Activated CD8-positive, alpha-beta memory T cell treated with anti-CD3 and anti-CD28 coated beads for 24 hours (primary cell): ENCODE data around the gene SCAMP3.
"Not testable (repeated sequence)": the region's sequence is repeated elsewhere in the genome, so short reads cannot be mapped to it uniquely, and the experiment has no call there.

Experiments used
- DNase-seq: peaks from one replicate; pipeline ENCODE4 v3.0.0-alpha.2; 2020

Gene SCAMP3

DNA sequence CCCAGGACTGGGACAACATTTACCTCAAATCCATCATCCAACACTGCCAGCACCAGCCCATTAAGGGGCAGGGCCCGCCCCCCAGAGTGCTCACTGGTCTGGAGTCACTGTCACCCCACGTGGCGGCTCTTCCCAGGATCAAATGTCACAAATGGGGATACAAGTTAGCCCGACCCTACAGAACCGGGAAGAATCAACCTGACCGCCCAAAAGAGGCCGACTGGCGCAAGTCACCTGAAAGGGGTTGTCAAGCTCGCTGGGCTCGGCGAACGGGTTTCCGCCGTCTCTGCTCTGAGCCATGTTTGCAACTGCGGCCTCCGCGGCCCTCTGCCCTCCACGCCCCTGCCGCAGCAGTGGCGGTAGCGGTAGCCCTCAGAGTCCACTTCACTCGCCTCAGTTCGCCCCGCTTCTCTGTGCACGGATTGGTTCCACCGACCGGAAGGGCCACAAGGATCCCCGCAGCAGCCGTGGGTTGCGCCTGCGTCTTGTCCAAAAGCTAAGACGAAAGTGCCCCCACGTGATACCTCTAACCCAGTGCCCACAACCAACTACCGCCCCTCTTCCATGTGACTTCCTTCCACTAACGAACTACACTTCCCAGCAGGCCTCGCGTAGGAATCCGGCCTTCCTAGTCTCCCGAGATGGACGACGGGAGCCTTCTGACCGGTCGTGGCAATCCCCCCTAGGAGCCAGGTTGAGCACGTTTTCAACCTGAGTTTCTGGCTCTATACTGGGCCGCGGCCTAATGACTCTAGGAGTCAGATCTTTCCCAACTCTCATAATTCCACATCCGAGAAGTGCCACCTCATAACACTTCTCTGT is at the start of gene SCAMP3:
Gene SCAMP3 (minus strand): TSS at position 509 of the 822 bp plus-strand sequence. CDS start 209 bp downstream, at position 300.
- DNase-seq = peak; percentile 93

DNA sequence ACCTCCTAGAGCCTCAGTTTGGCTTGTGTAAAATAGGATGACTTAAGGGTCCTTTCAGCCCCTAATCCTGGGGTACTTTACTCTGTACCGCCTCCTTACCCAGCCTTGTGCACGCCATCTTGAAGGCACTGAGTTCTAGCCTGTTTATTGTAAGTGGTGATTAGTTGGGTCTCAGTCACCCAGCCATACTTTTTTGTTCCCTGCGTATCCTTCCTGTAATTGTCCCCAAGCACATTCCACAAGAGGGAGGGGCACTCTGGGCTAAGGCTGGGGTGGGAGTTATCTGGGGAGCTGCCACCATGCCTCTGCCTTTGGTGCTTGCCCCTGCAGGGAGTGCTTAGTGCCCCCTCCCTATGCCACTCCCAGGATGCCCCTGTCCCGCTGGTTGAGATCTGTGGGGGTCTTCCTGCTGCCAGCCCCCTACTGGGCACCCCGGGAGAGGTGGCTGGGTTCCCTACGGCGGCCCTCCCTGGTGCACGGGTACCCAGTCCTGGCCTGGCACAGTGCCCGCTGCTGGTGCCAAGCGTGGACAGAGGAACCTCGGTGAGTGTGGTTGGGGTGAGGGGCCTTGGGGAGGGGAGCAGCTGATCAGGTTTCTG is 47.4 kb upstream of the SCAMP3 start:
- DNase-seq = no peak

DNA sequence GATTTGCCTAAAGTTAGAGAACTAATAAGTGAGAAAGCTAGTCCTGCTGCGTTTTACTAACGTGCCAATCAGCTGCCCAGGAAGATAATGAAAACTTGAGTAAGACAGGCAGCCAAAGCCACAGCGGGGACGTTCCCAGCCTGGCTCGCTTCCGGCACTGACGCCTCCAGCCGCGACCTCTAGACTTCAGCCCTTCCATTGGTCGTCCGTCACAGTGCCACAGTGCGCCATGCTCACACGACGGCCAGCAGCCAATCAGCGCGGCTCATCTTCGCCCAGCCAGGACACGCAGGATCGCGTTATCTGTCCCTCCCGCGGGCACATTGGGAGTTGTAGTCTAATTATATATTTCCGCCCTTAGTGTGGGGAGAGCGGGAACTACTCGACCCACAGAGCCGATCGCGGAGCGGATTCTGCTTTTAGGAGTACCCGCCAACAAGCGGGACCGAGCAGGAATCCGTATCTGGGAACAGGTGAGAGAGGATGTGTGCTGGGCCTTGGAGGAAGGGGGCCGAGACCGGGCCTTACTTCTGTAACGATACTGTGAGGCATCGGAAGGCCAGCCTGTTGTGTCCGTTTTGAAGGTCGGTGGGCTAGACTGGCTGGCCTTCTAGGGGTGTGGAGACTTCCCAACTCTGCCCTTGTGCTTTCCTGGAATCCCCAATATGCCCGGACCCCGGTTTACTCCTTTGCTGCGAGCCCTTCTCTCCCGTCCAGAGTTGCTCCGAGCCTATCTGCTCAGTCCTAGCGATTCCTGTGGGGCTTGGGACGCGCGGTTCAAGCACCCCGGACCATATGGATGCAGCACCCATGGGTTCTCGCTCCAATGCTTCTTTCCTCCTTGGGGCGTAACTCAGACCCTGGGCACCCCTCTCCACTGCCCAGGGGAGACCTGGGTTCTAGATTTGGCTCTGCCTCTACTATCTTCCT is 46.6 kb upstream of the SCAMP3 start, which contains the start of gene FDPS:
Gene FDPS (plus strand): TSS at position 374 of the 930 bp plus-strand sequence. CDS start 924 bp downstream, outside the sequence.
- peak; percentile 95 for DNase-seq

DNA sequence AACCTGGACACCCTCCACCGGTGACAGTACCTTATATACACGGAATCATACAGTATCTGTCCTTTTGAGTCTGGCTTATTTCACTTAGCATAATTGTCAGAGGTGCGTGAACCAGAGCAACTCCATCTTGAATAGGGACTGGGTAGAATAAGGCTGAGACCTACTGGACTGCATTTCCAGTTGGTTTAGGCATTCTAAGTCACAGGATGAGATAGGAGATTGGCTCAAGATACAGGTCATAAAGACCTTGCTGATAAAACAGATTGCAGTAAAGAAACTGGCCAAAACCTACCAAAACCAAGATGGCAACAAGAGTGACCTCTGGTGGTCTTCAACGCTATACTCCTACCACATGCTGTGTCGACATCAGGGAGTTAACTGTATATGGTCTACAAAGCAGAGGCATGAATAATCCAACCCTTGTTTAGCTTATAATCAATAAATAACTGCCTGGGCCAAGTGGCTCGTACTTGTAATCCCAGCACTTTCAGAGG is 45.1 kb upstream of the SCAMP3 start:
- DNase-seq = no peak

DNA sequence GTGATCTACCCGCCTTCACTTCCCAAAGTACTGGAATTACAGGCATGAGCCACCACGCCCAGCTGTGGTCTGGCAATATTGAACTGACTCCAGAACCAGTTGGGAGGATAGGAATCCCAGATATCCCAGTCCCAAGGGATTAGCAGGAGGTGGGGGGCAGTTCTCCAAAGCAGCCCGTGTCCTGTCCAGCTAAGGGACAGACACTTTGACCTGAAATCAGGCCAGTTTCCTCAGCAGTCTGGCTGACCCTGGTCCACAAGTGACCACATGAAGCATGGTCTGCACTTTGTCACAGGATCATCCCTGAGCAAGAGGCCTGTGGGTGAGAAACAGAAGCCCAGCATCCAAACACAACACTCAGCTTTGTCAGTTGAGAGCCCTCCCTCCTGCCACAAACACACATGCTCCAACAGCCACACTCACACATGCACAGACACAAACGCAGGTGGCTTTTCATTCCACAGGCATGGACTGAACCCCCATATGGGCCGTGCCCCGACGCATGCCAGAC is 43.8 kb upstream of the SCAMP3 start:
- DNase-seq = no peak

DNA sequence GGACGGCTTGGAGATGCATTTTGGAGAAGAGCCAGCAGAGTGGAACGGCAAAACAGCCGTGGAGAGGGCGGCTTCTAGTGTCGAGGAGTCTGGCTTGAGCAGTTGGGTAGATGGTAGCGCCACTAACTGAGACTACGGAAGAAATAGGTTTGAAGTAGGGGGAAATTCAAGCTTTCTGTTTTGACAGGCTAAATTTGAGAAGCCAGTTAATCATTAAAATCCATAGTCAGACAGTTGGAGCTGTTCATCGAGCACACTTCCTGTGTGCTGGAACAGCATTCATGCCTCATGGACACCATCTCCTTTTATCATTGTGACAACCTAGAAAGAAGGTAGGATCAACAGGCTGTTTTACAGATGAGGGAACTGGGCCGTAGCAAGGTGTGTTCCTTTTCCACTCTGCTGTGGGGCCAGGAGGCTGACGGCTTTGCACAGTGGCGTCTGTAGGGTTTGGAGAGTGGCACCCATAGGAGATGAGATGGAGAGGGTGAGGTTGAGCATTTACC is 42.5 kb upstream of the SCAMP3 start:
- no peak for DNase-seq

DNA sequence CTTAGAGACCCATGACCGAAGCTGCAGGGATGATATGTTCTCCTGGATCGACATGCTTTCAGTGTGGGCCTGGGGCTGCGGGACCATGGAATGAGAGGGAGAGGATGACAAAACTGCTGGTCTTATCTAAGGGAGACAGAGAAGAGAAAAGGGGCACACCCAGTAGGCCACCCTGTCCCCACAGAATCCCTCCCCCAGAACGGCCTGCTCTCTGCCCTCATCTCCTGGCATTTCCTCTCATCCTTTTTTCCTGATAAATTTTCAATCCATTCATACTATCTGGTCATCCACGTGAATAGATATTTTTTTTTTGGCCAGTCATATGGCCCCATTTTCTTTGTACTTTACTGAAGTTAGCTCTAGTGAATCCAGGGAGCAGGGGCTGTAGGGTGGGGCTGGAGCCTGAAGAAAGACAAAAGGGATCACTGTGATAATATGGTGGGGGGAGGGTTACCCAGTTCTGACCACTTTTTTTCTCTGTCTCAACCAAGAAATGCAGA is 39.2 kb upstream of the SCAMP3 start, which contains the start of gene PKLR:
Gene PKLR (minus strand): TSS at position 97 of the 500 bp plus-strand sequence. CDS start 43 bp downstream, at position 54.
- DNase-seq = no peak

DNA sequence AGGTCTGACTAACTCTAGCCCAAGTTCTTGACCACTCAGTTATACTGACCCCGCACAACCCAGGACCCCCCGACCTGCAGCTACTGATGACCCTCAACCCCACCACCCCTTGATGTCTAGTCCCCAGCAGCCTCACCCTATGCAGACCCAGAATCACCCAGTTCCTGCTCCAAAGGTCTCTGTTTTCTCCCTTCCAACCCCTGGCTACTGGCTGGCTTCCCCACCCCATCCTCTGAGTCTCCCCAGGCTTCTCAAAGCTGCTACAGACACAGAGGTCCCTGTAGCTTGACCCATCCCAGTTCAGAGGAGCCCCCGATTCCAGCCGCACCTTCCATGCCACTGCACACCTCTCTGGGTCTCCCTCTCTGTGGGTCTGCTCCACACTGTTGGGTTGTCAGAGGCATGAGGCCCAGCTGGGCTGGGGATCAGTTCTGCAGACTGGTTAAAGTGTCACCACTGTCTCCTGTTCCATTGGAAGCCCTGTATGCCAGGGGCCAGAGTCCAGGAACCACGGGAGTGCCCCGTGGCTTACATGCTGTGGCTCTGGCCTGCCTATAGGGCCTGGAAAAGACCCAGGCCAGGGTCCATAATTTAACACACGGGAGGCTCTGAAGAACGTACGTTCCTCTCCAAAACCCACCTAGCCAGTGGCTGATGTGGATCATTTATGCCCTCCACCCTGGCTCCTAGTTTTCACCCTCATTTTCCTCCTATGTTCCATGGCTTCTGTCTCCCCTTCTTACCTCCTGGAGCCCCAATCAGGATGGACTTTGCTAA is 38.6 kb upstream of the SCAMP3 start:
- no peak for DNase-seq

DNA sequence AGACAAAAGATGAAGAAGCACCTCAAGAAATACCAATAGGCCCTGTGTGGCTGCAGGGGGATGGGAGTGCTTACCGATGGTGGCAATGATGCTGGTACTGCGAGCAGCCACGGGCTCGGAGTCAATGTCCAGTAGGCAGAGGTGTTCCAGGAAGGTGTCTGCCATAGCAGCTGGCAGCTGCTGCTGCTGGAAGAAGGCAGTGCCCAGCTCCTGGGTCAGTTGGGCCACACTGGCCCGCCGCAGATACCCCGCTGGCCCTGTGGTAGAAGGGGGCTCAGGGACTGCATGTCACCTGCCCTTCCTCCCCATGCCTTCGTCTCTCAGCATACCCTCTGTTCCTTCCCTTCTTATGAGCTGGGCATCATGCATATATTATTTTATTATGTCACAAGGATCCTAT is 37.9 kb upstream of the SCAMP3 start:
- no peak for DNase-seq

DNA sequence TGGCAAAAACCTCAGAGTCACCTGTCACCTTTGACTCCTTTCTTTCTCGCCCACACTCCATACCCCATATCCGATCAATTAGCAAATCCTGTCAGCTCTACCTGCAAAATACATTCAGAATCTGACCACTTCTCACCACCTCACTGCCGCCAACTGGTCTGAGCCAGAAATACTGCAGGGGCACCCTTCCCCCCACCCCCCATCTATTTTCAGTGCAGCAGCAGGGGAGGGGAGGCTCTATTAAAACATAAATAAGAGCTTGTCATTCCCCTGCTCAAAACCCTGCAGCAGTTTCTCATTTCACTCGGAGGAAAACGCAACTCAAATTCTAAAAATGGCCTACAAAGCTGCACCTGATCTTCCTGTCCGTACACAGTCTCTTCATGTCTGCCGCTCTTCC is 35.2 kb upstream of the SCAMP3 start:
- DNase-seq = no peak

DNA sequence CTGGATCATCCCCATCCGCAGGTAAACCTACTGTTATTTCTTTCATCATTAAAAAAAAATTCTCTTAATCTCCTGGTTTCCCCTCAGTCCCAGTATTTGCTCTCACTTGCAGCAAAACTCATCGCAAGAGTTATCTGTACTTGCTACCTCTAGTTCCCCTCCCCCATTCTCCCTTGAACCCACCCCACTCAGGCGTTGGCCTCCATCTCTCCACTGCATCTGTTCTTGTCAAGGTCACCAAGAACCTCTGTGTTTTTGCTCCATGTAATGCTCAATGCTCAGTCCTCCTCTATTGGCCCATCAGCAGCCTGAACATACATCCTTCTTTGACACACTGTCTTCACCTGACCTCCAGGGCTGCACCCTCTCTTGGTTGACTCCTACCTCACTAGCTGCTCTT is 34.5 kb upstream of the SCAMP3 start:
- no peak for DNase-seq

DNA sequence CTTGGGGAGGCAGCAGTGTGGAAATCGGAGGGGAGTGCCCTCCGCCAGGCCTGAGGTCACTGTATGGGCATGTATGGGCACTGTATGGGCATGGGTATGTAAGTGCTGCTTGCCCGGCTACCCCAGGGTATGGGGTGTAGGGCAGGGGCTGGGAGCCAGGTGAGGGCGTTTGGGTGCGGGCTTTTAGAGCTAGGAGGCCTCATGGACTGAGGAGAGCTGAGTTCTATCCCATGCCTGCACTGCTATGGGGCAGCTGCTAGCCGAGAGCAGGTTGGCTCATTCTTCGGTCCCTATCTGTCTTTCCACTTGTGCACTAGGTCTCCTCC is 33.7 kb upstream of the SCAMP3 start:
- DNase-seq = no peak

DNA sequence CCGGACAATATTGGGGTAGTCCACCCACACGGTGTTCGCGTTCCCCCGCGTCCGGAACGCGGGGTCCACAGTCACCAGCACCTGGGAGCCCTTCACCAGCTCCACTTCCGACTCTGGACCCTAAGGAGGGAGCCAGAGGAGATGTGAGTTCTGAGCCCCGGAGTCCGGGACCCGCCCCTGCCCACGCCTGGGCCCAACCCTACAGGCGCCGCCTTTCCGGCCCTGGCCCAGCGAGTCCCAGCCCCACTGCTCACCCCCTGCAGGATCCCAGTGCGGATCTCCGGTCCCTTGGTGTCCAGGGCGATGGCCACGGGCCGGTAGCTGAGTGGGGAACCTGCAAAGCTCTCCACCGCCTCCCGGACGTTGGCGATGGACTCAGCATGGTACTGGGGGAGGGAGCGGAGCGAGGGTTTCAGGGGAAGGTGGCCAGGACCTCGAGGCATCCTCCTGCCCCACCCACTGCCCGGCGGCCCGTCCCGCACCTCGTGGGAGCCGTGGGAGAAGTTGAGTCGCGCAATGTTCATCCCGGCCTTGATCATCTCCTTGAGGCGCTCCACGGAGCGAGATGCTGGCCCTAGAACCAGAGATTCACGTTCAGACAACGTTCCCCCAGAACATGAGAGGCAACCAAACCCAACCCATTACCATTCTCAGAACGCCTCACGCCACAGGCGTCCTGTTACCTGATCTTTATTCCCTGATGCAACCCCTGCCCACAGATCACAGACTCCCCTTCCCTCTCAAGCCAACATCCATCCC is 33.2 kb upstream of the SCAMP3 start:
- no peak for DNase-seq

DNA sequence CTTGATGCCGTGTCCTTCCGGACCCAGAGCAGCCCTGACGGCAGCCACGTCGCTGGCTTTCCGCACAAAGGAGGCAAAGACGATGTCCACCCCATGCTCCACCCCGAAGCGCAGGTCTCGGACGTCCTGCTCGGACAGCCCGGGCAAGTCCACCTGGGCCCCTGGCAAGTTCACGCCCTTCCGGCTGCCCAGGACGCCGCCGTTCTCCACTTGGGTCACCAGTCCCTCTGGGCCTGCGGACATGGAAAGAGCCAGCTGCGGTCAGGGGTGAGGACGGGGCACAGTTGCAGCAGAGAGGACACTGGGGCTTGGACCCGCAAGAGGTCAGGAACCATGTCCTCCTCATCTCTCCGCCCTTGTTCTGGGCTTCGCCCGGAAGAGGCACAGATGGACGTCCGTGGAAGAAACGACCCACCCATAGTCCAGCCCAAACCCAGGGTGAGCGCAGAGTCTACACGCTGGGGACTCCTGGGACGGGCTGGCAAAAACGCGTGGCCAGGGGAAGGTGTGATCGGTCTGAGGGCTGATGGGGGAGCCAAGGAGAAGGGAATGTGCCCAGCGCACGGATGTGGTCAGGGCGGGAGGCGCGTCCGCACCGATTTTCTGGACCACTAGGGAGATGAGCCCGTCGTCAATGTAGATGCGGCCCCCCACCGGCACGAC is 32.5 kb upstream of the SCAMP3 start:
- no peak for DNase-seq

DNA sequence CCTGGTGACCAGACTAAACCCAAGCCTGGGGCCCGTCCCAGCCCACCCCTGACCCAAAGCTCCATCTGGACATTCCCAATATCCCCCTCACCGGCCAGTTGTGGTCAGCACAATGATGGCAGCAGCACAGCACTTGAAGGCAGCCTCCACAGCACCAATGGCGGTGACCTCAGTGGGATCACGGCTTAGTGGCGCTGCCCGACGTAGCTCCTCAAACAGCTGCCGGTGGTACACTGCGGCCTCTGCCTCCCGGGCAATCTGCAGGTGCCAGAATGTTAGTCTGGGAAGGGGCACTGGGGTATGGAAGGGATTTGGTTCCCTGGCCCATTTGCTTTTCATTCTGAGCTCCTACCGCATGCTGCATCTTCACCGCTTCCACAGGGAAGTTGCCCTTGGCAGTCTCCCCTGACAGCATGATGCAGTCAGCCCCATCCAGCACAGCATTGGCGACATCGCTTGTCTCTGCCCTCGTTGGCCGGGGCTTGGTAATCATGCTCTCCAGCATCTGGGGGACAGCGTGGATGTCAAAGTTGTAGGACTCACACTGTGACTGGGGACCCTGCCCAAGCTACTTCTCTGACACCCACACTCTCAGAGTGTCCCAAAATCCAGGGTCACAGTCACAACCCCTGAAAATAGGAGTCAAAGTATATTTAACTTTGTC is 31.1 kb upstream of the SCAMP3 start:
- DNase-seq = no peak

DNA sequence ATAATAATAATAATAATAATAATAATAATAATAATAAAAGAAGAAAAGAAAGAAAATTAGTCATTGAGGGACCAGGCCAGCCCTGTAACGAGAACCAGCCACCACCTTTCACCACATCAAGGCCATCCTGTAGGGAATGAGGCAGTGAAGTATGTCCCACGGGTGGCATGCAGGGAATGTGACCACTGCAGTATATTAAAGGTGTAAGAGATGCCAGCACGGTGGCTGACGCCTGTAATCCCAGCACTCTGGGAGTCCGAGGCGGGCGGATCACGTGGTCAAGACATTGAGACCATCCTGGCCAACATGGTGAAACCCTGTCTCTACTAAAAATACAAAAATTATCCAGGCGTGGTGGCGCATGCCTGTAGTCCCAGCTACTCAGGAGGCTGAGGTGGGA is 28.8 kb upstream of the SCAMP3 start:
- not testable (repeated sequence) for DNase-seq

DNA sequence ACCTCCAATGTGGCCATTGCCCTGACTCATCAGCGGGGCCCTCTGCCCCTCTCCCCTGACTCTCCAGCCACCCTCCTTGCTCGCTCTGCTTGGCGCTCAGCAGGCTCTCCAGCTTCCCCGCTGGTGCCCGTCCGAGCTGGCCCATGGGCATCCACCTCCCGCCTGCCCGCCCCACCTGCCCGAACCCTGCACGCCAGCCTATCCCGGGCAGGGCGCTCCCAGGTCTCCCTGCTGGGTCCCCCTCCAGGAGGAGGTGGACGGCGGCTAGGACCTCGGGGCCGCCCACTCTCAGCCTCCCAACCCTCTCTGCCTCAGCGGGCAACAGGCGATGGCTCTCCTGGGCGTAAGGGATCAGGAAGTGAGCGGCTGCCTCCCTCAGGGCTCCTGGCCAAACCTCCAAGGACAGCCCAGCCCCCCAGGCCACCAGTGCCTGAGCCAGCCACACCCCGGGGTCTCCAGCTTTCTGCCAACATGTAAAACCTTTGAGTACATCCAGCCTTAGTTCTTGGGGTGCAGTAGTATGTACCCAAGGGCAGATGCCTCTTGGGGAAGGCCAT is 25.9 kb upstream of the SCAMP3 start:
- no peak for DNase-seq

DNA sequence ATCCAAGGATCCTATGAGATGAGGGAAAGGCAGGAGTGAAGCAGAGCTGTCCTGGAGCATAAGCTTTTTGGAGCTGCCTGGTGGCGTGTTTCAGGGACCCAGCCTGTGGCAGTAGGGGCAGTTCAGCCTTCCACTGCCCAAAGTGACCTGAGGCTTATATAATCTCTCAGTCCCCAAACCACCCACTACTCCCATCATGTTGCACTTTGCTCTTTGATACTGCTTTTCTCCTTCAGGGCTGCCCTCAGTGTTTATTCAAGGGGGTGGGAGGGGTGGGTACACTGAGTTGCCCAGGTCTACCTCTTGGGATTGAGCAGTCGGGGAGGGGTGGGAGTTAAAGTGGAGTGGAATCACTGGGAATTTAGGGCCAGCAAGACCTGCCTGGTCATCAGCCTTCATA is 24.4 kb upstream of the SCAMP3 start:
- DNase-seq = no peak

DNA sequence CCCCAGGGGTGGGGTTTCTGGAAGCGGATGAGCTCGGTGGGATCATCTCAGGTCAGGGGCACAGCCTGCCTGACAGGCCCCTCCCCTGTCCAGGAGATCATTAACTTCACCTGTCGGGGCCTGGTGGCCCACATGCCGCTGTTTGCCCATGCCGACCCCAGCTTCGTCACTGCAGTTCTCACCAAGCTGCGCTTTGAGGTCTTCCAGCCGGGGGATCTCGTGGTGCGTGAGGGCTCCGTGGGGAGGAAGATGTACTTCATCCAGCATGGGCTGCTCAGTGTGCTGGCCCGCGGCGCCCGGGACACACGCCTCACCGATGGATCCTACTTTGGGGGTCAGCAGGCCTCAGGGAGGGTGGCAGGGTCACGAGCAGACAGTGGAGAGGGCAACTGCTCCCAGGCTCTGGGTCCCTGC is 23.5 kb upstream of the SCAMP3 start:
- no peak for DNase-seq
